Activated gamma-delta T cell (primary cell): ENCODE results near the gene ZDHHC4.
A peak's percentile ranks its signal among the peaks of the same experiment; 100 is the strongest.

Experiments
- DNase-seq: peaks from one replicate; lab custom pipeline; 2025; lab: John Stamatoyannopoulos, UW

The ZDHHC4 gene

DNA sequence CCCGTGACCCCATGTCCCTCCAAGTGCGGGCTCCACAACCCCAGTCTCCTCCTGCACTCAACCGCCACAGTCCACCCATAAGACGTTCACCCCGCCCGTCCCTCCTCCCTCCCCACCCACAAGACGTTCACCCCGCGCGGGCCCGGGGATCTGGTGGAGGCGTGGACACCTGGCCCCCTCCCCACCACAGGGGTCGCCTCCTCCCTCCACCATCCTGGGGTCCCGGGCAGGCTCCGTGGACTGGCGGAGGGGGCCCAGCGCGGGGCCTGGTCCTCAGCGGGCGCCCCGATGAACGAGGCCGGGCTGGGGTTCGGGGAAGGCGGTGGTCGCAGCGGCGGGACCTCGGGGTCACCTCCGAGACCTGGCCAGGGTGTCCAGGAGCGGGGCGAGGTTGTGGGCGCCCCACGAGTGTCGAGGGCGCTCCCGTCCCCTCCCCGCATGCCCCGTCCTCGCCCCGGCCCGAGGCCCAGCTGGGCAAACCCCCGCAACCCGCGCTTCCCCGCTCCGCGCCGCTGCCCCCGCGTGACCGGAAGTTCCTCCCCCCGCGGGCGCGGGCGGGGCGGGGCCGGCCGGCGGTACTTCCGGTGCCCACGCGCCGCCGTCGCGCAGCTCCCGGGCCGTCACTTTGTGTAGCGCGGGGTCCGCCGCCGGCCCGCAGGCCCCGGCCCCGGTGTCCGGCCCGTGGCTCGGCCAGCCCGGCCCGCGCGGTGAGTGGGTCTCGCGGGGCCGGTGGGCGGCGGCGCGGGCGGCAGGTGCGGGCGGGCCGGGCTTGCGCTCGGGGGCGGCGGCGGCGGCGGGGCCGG is 59.7 kb downstream of the ZDHHC4 start, which contains the start of gene ZNF316:
ZNF316 (plus strand) TSS at position 578 of the 803 bp plus-strand sequence. CDS start 5,092 bp downstream, outside the sequence.
- peak; percentile 45 for DNase-seq

DNA sequence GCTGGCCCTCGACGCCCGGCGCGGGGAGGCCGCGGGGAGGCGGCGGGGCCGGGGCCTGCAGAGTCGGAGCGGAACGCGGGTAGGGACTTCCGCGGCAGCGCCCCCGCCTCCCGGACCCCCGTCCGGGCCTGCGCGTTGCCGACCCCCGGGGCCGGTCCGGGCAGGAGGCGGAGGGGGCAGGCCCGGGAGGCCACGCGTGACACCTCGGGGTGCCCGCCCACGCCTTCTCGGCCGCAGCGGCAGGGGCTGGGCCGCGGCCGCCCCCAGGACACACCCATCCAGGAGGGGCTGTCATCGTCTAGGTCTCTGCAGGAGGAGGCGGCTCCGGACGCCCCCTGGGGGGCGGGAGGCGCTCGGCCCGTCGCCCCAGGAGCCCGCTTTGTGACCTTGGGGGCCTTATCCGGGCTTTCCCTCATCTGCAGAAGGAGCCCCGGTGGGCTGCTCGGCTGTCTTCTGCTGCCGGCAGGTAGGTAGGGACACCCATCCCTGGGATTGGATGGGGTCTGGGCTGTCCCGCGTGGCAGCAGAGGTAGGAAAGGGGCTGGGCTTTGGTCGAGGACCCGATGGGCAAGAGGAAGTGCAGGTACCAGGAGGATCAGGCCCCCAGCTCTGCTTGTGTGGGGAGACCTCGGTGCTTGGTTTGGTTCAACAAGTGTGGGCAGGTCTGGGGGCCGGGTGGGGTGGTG is 60.4 kb downstream of the ZDHHC4 start:
- peak; percentile 56 for DNase-seq
